Stomach (tissue), 4 donors: ENCODE measurements around the gene OXLD1.

Source experiments
- CTCF ChIP-seq, 7 experiments: fragments of 450-650 bp in 4 of 7; fragments of 200-600 bp in 3 of 7; sonication (generic) in 3 of 7; IDR thresholded peaks; one replicate each; pipeline ENCODE4 v1.5.1; 2016 to 2019; ENCODE audit warnings: antibody characterized with exemption in 7 of 7, control low read depth in 2 of 7, mild to moderate bottlenecking in 1 of 7
- EP300 ChIP-seq: sonication (generic); formaldehyde crosslinking; IDR thresholded peaks from one replicate; pipeline ENCODE4 v1.6.1; 2017; ENCODE audit warnings: antibody characterized with exemption
- POLR2A ChIP-seq, 4 donors: fragments of 450-650 bp; IDR thresholded peaks; one replicate each; pipeline ENCODE4 v1.6.1; 2016; ENCODE audit warnings: antibody characterized with exemption in 4 of 4, control low read depth in 2 of 4, mild to moderate bottlenecking in 1 of 4, moderate library complexity in 1 of 4
- POLR2AphosphoS5 ChIP-seq, 3 donors: sonication (generic); formaldehyde crosslinking; IDR thresholded peaks; one replicate each; pipeline ENCODE4 v1.6.1; 2016; ENCODE audit warnings: antibody characterized with exemption in 3 of 3

DNA sequence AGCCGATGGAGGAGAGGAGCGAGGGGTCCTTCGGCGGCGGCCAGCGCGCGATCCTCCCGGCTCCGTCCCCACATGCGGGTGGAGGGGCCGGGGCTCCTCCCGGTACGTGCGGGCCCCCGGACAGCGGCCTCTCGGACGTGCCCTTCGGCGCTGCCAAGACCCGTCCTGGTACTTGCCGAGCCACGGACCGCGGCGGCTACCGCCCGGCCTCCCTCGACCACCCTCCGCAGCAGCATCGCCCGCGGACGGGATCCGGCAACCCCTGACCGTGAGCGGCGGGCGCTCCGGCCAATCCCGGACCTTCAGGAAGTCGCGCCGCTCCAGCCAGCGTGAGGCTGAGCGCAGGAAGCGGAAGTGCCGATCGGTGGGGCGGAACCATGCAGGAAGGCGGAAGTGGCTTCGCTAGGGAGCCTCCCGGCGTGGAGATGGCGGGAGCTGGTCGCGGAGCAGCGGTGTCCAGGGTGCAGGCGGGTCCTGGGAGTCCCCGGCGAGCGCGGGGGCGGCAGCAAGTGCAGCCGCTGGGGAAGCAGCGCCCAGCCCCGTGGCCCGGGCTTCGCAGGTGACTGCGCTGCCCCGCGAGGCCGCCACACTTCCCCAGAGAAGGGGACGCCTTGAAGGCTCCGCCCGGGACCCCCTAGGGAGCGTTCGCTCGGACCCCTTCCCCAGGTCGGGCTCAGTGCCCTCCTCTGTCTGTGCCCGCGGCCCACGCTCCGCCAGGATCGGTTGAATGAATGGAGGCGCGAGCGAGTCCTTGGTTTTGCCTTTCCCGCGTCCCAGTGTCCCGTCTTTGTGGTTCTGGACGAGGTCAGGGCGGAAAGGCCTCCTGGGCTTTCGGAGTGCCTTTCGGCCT lies at the start of gene OXLD1, which contains the start of gene CCDC137:
- TF ChIP-seq CTCF (IDR thresholded peaks at IDR 0.05) = no peak
- peak in 2 of 4 donors; percentile 37 to 82 for TF ChIP-seq POLR2A (IDR thresholded peaks at IDR 0.05)
- no peak for TF ChIP-seq EP300
- peak; percentile 88 to 99 (median 93) for TF ChIP-seq POLR2AphosphoS5 (IDR thresholded peaks at IDR 0.05)
